GM15510 (cell line): ENCODE data around the gene MAP3K20.

ENCODE experiments used
- POLR2A ChIP-seq: IDR thresholded peaks from 3 replicates; pipeline ENCODE4 v1.6.1; 2011; ENCODE audit warnings: borderline replicate concordance; ENCODE audit not compliant: insufficient read length; ENCODE audit errors: extremely low read depth

Gene MAP3K20

GRCh38 chr2:173231042-173231441 lies 155.4 kb downstream of the MAP3K20 start:
- TF ChIP-seq POLR2A: no peak

GRCh38 chr2:173231465-173231864 lies 155.8 kb downstream of the MAP3K20 start:
- TF ChIP-seq POLR2A: no peak

GRCh38 chr2:173232956-173233744 lies 157.5 kb downstream of the MAP3K20 start:
- no peak for TF ChIP-seq POLR2A

- no peak for TF ChIP-seq POLR2A
These were observed 160.5 kb downstream of the MAP3K20 start for GRCh38 chr2:173235947-173236803.

GRCh38 chr2:173238385-173238784 lies 162.7 kb downstream of the MAP3K20 start:
- TF ChIP-seq POLR2A: no peak

- TF ChIP-seq POLR2A: no peak
These were observed 163.2 kb downstream of the MAP3K20 start for GRCh38 chr2:173238831-173239230.

- TF ChIP-seq POLR2A: no peak
These were observed 164.0 kb downstream of the MAP3K20 start for GRCh38 chr2:173239644-173240043.

GRCh38 chr2:173240083-173240482 lies 164.4 kb downstream of the MAP3K20 start:
- no peak for TF ChIP-seq POLR2A

GRCh38 chr2:173241643-173242042 lies 166.0 kb downstream of the MAP3K20 start:
- no peak for TF ChIP-seq POLR2A

- no peak for TF ChIP-seq POLR2A
These were observed 171.5 kb downstream of the MAP3K20 start for GRCh38 chr2:173247156-173247555.

- TF ChIP-seq POLR2A: no peak
These were observed 172.7 kb downstream of the MAP3K20 start for GRCh38 chr2:173248381-173248780.

- no peak for TF ChIP-seq POLR2A
These were observed 174.3 kb downstream of the MAP3K20 start for GRCh38 chr2:173249661-173250641.

GRCh38 chr2:173251225-173251624 lies 175.6 kb downstream of the MAP3K20 start:
- no peak for TF ChIP-seq POLR2A

- TF ChIP-seq POLR2A: no peak
These were observed 176.9 kb downstream of the MAP3K20 start for GRCh38 chr2:173252581-173252980.
